Amniotic stem cell (primary cell): ENCODE data around the gene MOXD1.
"Not testable (repeated sequence)": the region's sequence is repeated elsewhere in the genome, so short reads cannot be mapped to it uniquely, and the experiment has no call there.

Experiments used
- DNase-seq: peaks from one replicate; lab custom pipeline; 2025; lab: John Stamatoyannopoulos, UW

MOXD1 gene

GRCh38 chr6:132279592-132280139 is 121.6 kb downstream of the MOXD1 start:
- DNase-seq: peak; percentile 23

- no peak for DNase-seq
Observed at GRCh38 chr6:132275066-132275970, 126.0 kb downstream of the MOXD1 start.

- no peak for DNase-seq
Observed at GRCh38 chr6:132272776-132273175, 128.5 kb downstream of the MOXD1 start.

- DNase-seq: no peak
Observed at GRCh38 chr6:132270726-132271402, 130.4 kb downstream of the MOXD1 start.

GRCh38 chr6:132268666-132269065 is 132.6 kb downstream of the MOXD1 start:
- DNase-seq: not testable (repeated sequence)

- DNase-seq: no peak
Observed at GRCh38 chr6:132268209-132268608, 133.1 kb downstream of the MOXD1 start.

GRCh38 chr6:132265451-132266097 is 135.7 kb downstream of the MOXD1 start:
- DNase-seq: no peak

- no peak for DNase-seq
Observed at GRCh38 chr6:132264021-132264500, 137.2 kb downstream of the MOXD1 start.

- DNase-seq: no peak
Observed at GRCh38 chr6:132261354-132261753, 139.9 kb downstream of the MOXD1 start.

- DNase-seq: no peak
Observed at GRCh38 chr6:132259070-132259469, 142.2 kb downstream of the MOXD1 start.

- DNase-seq: no peak
Observed at GRCh38 chr6:132257561-132257960, 143.7 kb downstream of the MOXD1 start.

- no peak for DNase-seq
Observed at GRCh38 chr6:132256457-132256856, 144.8 kb downstream of the MOXD1 start.

GRCh38 chr6:132253906-132254305 is 147.4 kb downstream of the MOXD1 start:
- no peak for DNase-seq

- no peak for DNase-seq
Observed at GRCh38 chr6:132253211-132253610, 148.1 kb downstream of the MOXD1 start.

GRCh38 chr6:132252113-132252512 is 149.2 kb downstream of the MOXD1 start:
- no peak for DNase-seq

- no peak for DNase-seq
Observed at GRCh38 chr6:132251711-132252110, 149.6 kb downstream of the MOXD1 start.

GRCh38 chr6:132247381-132248159 is 153.7 kb downstream of the MOXD1 start:
- no peak for DNase-seq

- DNase-seq: no peak
Observed at GRCh38 chr6:132246632-132247270, 154.5 kb downstream of the MOXD1 start.

- DNase-seq: no peak
Observed at GRCh38 chr6:132246120-132246617, 155.1 kb downstream of the MOXD1 start.
